Neuronal stem cell (in vitro differentiated cells): Measurements from ENCODE around the gene ECHDC1.

Experiments
- DNase-seq: peaks from one replicate; pipeline ENCODE4 v3.0.0-alpha.2; 2013; ENCODE audit warnings: low spot score
- H2AFZ ChIP-seq: one replicate; pipeline ENCODE4 v1.6.1; 2013; ENCODE audit warnings: mild to moderate bottlenecking, low read length, inconsistent platforms
- H2AK5ac ChIP-seq: 2 replicates; pipeline ENCODE4 v1.6.1; 2013; ENCODE audit warnings: low read depth, mild to moderate bottlenecking, inconsistent platforms, low read length, moderate library complexity, mixed read lengths
- H2BK120ac ChIP-seq: 2 replicates; pipeline ENCODE4 v1.6.1; 2013; ENCODE audit warnings: low read depth, mild to moderate bottlenecking, inconsistent platforms, low read length, moderate library complexity, mixed read lengths
- H2BK12ac ChIP-seq: one replicate; pipeline ENCODE4 v1.6.1; 2013; ENCODE audit warnings: low read length, inconsistent platforms
- H2BK15ac ChIP-seq: 2 replicates; pipeline ENCODE4 v1.6.1; 2013; ENCODE audit warnings: mild to moderate bottlenecking, low read length, inconsistent platforms, mixed read lengths
- H2BK5ac ChIP-seq: one replicate; pipeline ENCODE4 v1.6.1; 2013; ENCODE audit warnings: inconsistent platforms, mild to moderate bottlenecking, low read length, moderate library complexity
- H3K14ac ChIP-seq: one replicate; pipeline ENCODE4 v1.6.1; 2013; ENCODE audit warnings: low read length, inconsistent platforms
- H3K18ac ChIP-seq: 2 replicates; pipeline ENCODE4 v1.6.1; 2013; ENCODE audit warnings: low read length, inconsistent platforms
- H3K23ac ChIP-seq: 2 replicates; pipeline ENCODE4 v1.6.1; 2013; ENCODE audit warnings: low read depth, mild to moderate bottlenecking, mixed read lengths, low read length, inconsistent platforms; ENCODE audit not compliant: poor library complexity
- H3K27ac ChIP-seq: replicated peaks from 3 replicates; pipeline ENCODE4 v1.5.1; 2013; ENCODE audit warnings: low read length, inconsistent platforms
- H3K27me3 ChIP-seq, 3 experiments: 2 replicates each; pipeline ENCODE4 v1.6.1; 2013; ENCODE audit warnings: low read length in 3 of 3, mild to moderate bottlenecking in 2 of 3, inconsistent platforms in 1 of 3, low read depth in 1 of 3, mixed read lengths in 1 of 3, moderate library complexity in 1 of 3; ENCODE audit not compliant: control insufficient read depth in 3 of 3, insufficient read depth in 3 of 3
- H3K36me3 ChIP-seq, 2 donors: replicated peaks in 1 of 2; 2 replicates each; pipeline ENCODE4 v1.6.1; 2013; ENCODE audit warnings: low read length in 2 of 2; ENCODE audit not compliant: control insufficient read depth in 2 of 2, insufficient read depth in 2 of 2
- H3K4ac ChIP-seq: 2 replicates; pipeline ENCODE4 v1.6.1; 2013; ENCODE audit warnings: inconsistent platforms, mild to moderate bottlenecking, low read length, moderate library complexity
- H3K4me1 ChIP-seq, 2 donors: 1 replicate in 1 of 2; 2 replicates in 1 of 2; pipeline ENCODE4 v1.6.1; 2013; ENCODE audit warnings: low read length in 2 of 2, low read depth in 1 of 2; ENCODE audit not compliant: control insufficient read depth in 2 of 2, insufficient read depth in 1 of 2
- H3K4me2 ChIP-seq: one replicate; pipeline ENCODE4 v1.6.1; 2013; ENCODE audit warnings: mild to moderate bottlenecking, low read length, inconsistent platforms; ENCODE audit not compliant: insufficient read depth, poor library complexity, severe bottlenecking
- H3K4me3 ChIP-seq, 2 donors: 2 replicates each; pipeline ENCODE4 v1.5.1; 2013; ENCODE audit warnings: low read length in 2 of 2, mild to moderate bottlenecking in 2 of 2, inconsistent platforms in 1 of 2, moderate library complexity in 1 of 2
- H3K79me1 ChIP-seq: one replicate; pipeline ENCODE4 v1.6.1; 2013; ENCODE audit warnings: low read depth, mild to moderate bottlenecking, inconsistent platforms, low read length, moderate library complexity
- H3K9ac ChIP-seq: one replicate; pipeline ENCODE4 v1.6.1; 2013; ENCODE audit warnings: mild to moderate bottlenecking, low read depth, low read length, inconsistent platforms; ENCODE audit not compliant: poor library complexity
- H3K9me3 ChIP-seq, 2 donors: replicated peaks in 1 of 2; 2 replicates each; pipeline versions ENCODE3 to v1.6.1; 2013; ENCODE audit warnings: low read length in 2 of 2, mild to moderate bottlenecking in 2 of 2, inconsistent platforms in 1 of 2, low read depth in 1 of 2, mixed read lengths in 1 of 2, moderate library complexity in 1 of 2; ENCODE audit not compliant: control insufficient read depth in 2 of 2, insufficient read depth in 1 of 2
- H4K8ac ChIP-seq: one replicate; pipeline ENCODE4 v1.6.1; 2013; ENCODE audit warnings: low read depth, mild to moderate bottlenecking, inconsistent platforms, low read length, moderate library complexity
- H4K91ac ChIP-seq: one replicate; pipeline ENCODE4 v1.6.1; 2013; ENCODE audit warnings: low read length, low read depth, mild to moderate bottlenecking, inconsistent platforms; ENCODE audit not compliant: poor library complexity
- WGBS, 2 donors: extraction: QIAGEN DNeasy Blood & Tissue Kit; methylation state at CpG; one replicate each; pipeline ENCODE4 v1.1.7; 2013; ENCODE audit warnings: missing lambda C conversion rate in 2 of 2, mixed read lengths in 1 of 2; ENCODE audit not compliant: insufficient read length in 2 of 2, insufficient replicate concordance in 1 of 2; ENCODE audit errors: extremely low coverage in 2 of 2; 5-methylcytosine and 5-hydroxymethylcytosine counted together

Gene ECHDC1

GRCh38 chr6:127301199-127301700, 42.2 kb downstream of the ECHDC1 start:
- DNase-seq = no peak

DNA sequence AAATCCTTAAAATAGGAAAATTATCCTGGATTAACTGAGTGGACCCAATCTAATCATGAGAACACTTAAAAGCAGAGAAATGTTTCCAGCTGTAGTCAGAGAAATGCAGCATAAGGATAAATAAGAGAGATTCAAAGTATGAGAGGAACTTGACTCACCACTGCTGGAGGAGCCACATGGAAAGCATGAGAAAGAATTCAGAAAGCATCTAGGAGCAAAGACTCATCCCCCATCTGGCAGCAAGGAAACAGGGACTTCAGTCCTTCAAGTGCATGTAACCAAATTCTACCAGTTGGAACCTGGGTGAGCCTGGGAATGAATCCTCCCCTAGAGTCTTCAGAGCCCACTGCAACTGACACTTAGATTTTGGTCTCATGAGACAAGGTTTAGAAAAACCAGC, 43.0 kb downstream of the ECHDC1 start:
- Histone ChIP-seq H4K8ac (no peak overlapping the region), H3K14ac (no peak overlapping the region), H3K4me1 (no peaks in the 10 kb centered on the region), H3K4me3 (no peak overlapping the region), H3K27ac (no peak overlapping the region), H3K23ac (no peak overlapping the region), H2BK5ac (no peak overlapping the region), H3K79me1 (no peaks in the 10 kb centered on the region), H3K4me2 (peak overlapping the region; percentile 11), H3K36me3 (peaks cover 0 to 79% of the 10 kb centered on the region in 2 donors), H2AK5ac (no peak overlapping the region), H2BK120ac (no peak overlapping the region), H3K27me3 (no peaks in the 10 kb centered on the region), H3K9me3 (peaks cover 0 to 19% of the 10 kb centered on the region in 2 donors), H2BK12ac (no peak overlapping the region), H2BK15ac (no peak overlapping the region), H4K91ac (no peak overlapping the region), H2AFZ (no peak overlapping the region), H3K9ac (no peak overlapping the region), H3K4ac (no peak overlapping the region), H3K18ac (no peak overlapping the region)
- no peak for DNase-seq

More at GRCh38 chr6:127301199-127301700, 42.2 kb downstream of the ECHDC1 start:
- WGBS, 2 donors = no CpG with 5 or more reads among the region's 6 CpGs
- Histone ChIP-seq H4K8ac (no peak overlapping the region), H3K23ac (no peak overlapping the region), H2BK5ac (no peak overlapping the region), H3K4ac (no peak overlapping the region), H3K4me3 (no peak overlapping the region), H3K27ac (no peak overlapping the region), H2AFZ (no peak overlapping the region), H3K36me3 (peaks cover 0 to 79% of the 10 kb centered on the region in 2 donors), H3K27me3 (no peaks in the 10 kb centered on the region), H2BK12ac (no peak overlapping the region), H2BK15ac (no peak overlapping the region), H3K9me3 (peaks cover 0 to 26% of the 10 kb centered on the region in 2 donors), H2BK120ac (no peak overlapping the region), H3K9ac (no peak overlapping the region), H3K18ac (no peak overlapping the region), H2AK5ac (no peak overlapping the region), H3K4me1 (no peaks in the 10 kb centered on the region), H3K79me1 (no peaks in the 10 kb centered on the region), H3K4me2 (no peak overlapping the region), H3K14ac (no peak overlapping the region), H4K91ac (no peak overlapping the region)

DNA sequence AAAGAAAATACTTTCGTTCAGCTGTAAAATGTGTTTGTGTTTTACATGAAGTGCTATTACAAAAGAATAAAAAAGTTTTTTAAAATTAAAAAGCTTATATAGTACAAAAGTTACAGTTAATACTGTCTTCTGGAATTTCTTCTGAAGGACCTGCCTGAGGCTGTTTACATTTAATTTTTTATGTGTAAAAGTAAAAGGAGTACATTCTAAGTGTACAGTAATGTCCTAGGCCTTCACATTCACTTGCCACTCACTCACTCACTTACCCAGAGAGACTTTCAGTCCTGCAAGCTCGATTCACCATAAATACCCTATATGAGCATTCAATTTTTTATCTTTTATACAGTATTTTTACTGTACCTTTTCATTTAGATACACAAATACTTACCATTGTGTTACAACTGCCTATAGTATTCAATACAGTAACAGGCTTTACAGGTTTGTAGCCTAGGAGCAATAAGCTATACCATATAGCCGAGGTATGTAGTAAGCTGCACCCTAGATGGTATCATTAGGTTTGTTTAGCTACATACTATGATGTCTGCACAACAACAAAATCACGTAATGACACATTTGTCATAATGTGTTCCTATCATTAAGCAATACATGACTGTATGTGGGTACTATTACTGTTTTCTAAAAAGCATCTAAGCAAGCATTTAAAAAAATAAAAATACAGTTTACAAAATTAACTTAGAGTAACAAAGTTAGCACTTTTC, 43.7 kb downstream of the ECHDC1 start:
- Histone ChIP-seq H3K36me3 (peaks cover 0 to 79% of the 10 kb centered on the region in 2 donors), H3K4ac (no peak overlapping the region), H3K27me3 (no peaks in the 10 kb centered on the region), H2AK5ac (no peak overlapping the region), H3K18ac (no peak overlapping the region), H3K4me2 (no peak overlapping the region), H3K4me1 (no peaks in the 10 kb centered on the region), H2BK15ac (no peak overlapping the region), H2BK120ac (no peak overlapping the region), H2BK5ac (no peak overlapping the region), H3K27ac (no peak overlapping the region), H3K14ac (no peak overlapping the region), H2AFZ (no peak overlapping the region), H3K9ac (no peak overlapping the region), H3K79me1 (no peaks in the 10 kb centered on the region), H3K9me3 (peaks cover 0 to 17% of the 10 kb centered on the region in 2 donors), H4K91ac (no peak overlapping the region), H4K8ac (no peak overlapping the region), H3K4me3 (no peak overlapping the region), H3K23ac (no peak overlapping the region), H2BK12ac (no peak overlapping the region)
- no CpG with 5 or more reads among the region's 4 CpGs for WGBS, 2 donors
- DNase-seq = no peak

GRCh38 chr6:127298475-127298874, 44.9 kb downstream of the ECHDC1 start:
- Histone ChIP-seq H3K4me2 (no peak overlapping the region), H3K4me3 (no peak overlapping the region), H2BK15ac (no peak overlapping the region), H3K4me1 (no peaks in the 10 kb centered on the region), H3K14ac (no peak overlapping the region), H3K27ac (no peak overlapping the region), H3K27me3 (no peaks in the 10 kb centered on the region), H2AK5ac (no peak overlapping the region), H3K4ac (no peak overlapping the region), H4K8ac (no peak overlapping the region), H2AFZ (no peak overlapping the region), H2BK5ac (no peak overlapping the region), H4K91ac (no peak overlapping the region), H3K18ac (no peak overlapping the region), H3K23ac (no peak overlapping the region), H3K9ac (no peak overlapping the region), H3K79me1 (no peaks in the 10 kb centered on the region), H3K9me3 (peaks cover 0 to 17% of the 10 kb centered on the region in 2 donors), H2BK12ac (no peak overlapping the region), H2BK120ac (no peak overlapping the region), H3K36me3 (peaks cover 0 to 79% of the 10 kb centered on the region in 2 donors)
- WGBS, 2 donors = no CpG with 5 or more reads among the region's 2 CpGs
- no peak for DNase-seq
